SHP77 (cell line): Measurements from ENCODE around the gene GLRX5.

Experiments
- DNase-seq, 2 experiments: peaks; one replicate each; lab custom pipeline; 2025; lab: John Stamatoyannopoulos, UW

The GLRX5 gene

DNA sequence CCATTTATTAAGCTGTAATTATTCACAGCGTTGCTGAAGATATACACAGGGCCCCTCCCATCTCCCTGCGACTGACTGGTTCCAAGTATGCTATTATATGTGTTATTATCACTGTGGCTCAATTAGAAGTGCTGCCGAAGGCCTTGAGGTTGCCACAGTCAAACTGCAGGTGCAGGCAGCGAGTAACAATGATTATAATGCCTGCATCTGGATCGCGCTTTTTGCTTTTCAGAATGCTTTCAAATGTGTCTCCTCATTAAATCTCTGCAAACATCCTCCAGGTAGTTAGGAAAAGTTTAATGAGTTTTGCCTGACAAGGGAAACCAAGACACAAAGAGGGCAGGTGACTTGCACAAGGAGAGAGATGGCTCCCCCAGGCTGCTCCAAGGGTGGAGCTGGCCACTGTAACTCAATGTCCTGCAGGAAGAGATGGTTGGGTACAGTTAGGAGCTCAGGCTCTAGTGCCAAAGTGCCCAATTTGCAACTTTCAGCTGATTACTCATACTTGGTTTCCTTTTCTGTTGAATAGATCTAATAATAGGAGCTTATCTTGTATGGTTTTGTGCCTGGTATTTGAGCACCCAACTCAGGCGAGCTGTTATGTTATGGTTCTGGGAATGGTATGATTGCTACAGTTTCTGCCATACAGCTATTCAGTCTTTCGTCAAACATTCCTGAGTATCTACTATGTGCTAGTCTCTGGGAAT, 16.7 kb upstream of the GLRX5 start:
- no peak for DNase-seq

DNA sequence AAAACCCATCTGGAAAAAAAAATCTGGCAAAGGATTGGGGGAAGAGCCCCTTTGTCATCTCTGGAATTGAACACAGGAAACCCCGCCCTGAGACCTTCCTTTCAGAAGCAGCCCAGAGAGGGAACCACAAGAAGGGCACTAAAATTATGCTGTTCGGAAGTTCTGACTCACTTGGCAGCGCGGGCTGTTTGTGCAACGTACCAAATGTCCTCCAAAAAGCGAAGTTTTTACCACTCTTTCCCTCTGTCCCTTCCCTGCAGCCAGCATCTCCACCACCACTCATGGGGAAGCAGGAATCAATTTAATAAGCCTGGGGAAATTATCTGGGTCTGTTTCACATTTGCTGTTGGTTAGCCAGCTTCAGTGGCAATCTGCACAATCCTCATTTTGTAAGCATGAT, 15.2 kb upstream of the GLRX5 start:
- DNase-seq, result no peak

DNA sequence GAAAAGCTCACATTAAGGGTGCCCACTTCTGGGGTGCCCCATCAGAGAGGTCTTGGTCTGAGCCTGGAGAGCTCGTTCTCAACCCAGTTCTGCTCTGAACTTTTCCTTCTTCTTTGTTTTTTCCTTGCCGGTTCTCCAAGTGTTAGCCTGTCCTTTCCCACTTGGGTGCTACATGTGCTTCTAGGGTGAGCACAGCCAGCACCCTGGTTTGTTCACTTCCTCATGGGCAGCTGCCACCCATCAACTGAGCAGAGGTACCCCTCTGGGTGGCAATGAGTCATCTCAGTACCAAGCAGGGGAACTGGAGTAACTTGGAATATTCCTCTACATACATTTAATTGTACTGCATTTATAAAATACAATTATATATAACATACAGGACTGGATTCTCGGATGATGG, 14.5 kb upstream of the GLRX5 start:
- no peak for DNase-seq

DNA sequence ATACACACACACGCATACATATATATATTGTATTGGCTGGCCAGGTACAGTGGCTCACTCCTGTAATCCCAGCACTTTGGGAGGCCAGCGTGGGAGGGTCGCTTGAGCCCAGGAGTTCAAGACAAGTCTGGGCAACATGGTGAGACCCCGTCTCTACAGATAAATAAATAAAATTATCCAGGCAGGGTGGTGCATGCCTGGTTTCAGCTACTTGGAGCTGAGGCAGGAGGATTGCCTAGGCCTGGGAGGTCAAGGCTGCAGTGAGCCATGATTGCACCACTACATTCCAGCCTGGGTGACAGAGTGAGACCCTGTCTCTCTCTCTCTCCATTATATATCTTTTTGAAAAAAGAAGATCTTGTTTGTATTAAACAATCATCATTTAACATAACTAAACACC, 13.8 kb upstream of the GLRX5 start:
- no peak for DNase-seq

- no peak for DNase-seq
These were observed 12.7 kb upstream of the GLRX5 start for GRCh38 chr14:95522116-95522515.

DNA sequence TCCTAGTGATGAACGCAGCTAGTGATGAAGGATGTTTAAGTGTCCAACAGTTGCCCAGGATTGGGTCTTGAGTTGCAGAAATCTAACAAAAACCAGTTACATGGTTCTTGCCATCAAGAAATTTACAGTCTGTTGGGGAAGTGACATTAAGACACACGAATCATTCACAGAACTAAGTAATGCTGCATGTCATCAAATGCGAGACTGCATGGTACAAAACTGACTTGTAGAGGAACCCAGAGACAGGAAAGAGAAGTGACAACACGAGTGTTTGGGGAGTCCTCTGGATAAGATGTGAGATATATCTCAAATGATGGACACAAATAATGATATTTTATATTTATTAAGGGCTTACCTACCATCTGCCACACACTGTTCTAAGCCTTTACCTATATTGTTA, 12.3 kb upstream of the GLRX5 start:
- DNase-seq, result no peak

DNA sequence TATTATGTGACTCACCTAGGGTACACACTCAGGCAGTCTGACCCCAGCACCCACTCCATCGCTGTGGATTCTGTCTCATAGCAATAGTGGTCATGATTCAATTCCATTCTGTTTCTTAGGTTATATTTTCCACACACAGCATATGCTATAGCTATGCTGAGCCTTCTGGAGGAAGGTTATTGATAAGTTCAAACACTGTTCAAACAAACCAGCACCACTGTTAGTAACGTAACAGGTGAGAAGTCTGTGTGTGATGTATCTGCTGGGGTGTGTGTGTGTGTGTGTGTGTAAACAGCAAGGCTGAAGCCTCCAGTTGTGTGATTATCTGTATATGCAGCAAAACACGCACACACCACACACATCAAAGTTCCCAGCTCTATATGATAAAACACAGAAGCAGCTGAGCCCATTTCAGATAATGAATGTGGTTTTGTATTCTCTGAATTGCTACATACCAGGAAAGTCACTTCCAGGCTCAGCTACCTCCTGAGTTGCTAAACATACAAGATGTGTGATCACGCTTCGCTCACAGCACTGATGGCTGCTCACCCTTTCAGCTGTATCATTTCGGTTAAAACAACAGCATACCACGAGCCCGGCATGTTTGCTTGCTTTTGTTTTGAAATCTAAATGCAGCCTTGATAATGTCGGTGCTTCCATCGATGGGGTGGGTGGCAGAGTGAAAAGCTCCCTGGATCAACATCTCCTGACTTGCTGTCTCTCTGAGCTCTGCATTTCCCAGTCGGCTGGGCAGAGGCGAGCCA, 11.6 kb upstream of the GLRX5 start:
- no peak for DNase-seq

- DNase-seq, result no peak
These were observed 10.9 kb upstream of the GLRX5 start for GRCh38 chr14:95523815-95524448.

- no peak for DNase-seq
These were observed 9.9 kb upstream of the GLRX5 start for GRCh38 chr14:95524706-95525512.

- no peak for DNase-seq
These were observed 8.9 kb upstream of the GLRX5 start for GRCh38 chr14:95525999-95526398.

- no peak for DNase-seq
These were observed 8.1 kb upstream of the GLRX5 start for GRCh38 chr14:95526483-95527386.

- DNase-seq, result peak; percentile 10 to 17
These were observed 7.4 kb upstream of the GLRX5 start for GRCh38 chr14:95527387-95528002.

DNA sequence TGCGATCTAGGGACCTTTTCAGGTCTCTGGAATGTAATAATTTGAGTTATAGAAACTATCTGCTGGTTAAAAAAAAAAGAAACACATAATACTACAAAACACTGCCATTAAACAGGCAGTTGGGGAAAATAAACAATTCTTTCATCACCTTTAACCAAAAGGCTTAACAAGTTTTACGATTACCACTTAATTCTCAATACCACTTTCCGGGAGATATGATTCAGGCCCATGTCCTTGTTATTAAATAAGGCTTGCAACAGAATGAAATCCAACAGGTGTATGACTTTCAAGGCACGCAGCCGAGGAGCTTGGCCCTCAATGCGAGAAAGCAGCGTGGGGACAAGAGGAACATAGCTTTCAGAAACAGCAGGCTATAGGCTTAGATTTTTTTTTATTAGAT, 5.6 kb upstream of the GLRX5 start:
- DNase-seq, result no peak

GRCh38 chr14:95530473-95531276, 4.2 kb upstream of the GLRX5 start:
- no peak for DNase-seq

DNA sequence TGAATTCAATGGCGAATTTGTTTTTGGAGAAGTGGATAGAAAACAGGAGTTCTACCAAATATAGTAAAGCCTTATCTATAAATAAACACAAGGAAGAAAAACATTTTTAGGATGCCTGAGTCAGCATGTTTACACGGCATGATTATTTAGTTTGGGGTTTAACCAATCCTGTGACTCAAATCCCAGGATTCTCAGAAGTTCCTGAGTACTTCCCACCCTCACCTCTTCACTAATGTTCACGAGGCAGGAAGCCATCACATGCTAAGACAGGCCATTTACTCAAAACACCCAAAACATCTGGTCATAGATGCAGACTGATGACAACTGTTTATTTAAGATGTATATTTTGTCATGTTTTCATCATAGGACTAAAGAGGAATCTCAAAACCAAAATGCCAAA, 3.4 kb upstream of the GLRX5 start:
- no peak for DNase-seq

- DNase-seq, result no peak
These were observed 2.9 kb upstream of the GLRX5 start for GRCh38 chr14:95531969-95532368.

- no peak for DNase-seq
These were observed 1.4 kb upstream of the GLRX5 start for GRCh38 chr14:95533391-95533821.

DNA sequence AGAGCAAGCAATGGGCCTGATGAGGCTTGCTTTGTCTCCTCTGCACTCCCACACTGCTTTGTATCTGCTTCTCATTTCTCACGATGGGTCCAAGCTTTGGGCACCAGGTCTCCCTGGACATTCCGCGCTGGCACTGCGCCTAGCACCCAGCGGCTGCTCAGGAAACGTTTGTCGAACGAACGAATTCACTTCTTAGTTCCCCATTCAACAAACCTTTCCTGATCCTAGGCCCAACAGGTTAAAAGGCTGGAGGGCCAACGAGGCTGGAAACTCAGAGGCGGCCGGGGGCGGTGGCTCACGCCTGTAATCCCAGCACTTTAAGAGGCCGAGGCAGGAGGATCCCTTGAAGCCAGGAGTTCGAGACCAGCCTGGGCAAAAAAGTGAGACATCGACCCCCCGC, 1.0 kb upstream of the GLRX5 start:
- no peak for DNase-seq

GRCh38 chr14:95535226-95536021, 574 bp downstream of the GLRX5 start:
- DNase-seq, result no peak
